Measurements from ENCODE around the gene CENPM. TPM values are rescaled to one million over a fixed set of nuclear protein-coding genes. Genes with fewer than 3 reads are reported as not detected.

The CENPM gene
- total and polyA plus RNA-seq, 9 of the 15 experiments (the other 6 are each of a cell fraction or from before 2014, with no cell fraction given): 11.3 to 67.7 (median 32.3) TPM

- TF ChIP-seq MYBL2 (IDR thresholded peaks at IDR 0.05; ENCODE audit: low read depth) (peak; percentile 93), MYBL2 (CRISPR knock-in tag; IDR thresholded peaks at IDR 0.05; ENCODE audit: borderline replicate concordance) (no peak), TAL1 (IDR thresholded peaks at IDR 0.05) (no peak), CEBPB (tag; IDR thresholded peaks at IDR 0.05) (no peak), ZBTB1 (CRISPR knock-in tag; IDR thresholded peaks at IDR 0.05; ENCODE audit: borderline replicate concordance, low read depth) (peak; percentile 78), ATF6 (CRISPR knock-in tag; IDR thresholded peaks at IDR 0.05) (peak; percentile 20; the same call in 1 of the 2 replicates), ZMIZ1 (IDR thresholded peaks at IDR 0.05; ENCODE audit: low read depth in 2 of 2, low read length in 2 of 2) (no peak), ZNF696 (CRISPR knock-in tag; conservative IDR thresholded peaks at IDR 0.05) (no peak), FOXK1 (CRISPR knock-in tag; IDR thresholded peaks at IDR 0.05; ENCODE audit: borderline replicate concordance) (no peak), RNF2 (IDR thresholded peaks at IDR 0.05) (peak; percentile 53; the same call in 1 of the 2 replicates), ATF4 (CRISPR knock-in tag; IDR thresholded peaks at IDR 0.05) (no peak), TCF3 (CRISPR knock-in tag; IDR thresholded peaks at IDR 0.05) (no peak), STAG1 (CRISPR knock-in tag; IDR thresholded peaks at IDR 0.05; ENCODE audit: borderline replicate concordance) (no peak), TAF7 (tag; IDR thresholded peaks at IDR 0.05) (peak; percentile 12; the same call in 1 of the 2 replicates), DPF2 (IDR thresholded peaks at IDR 0.05) (peak; percentile 29; the same call in 1 of the 2 replicates), SNIP1 (IDR thresholded peaks at IDR 0.05; ENCODE audit: low read depth) (no peak), ZNF174 (CRISPR knock-in tag; IDR thresholded peaks at IDR 0.05) (no peak)
- TF ChIP-seq, protein P1, sequence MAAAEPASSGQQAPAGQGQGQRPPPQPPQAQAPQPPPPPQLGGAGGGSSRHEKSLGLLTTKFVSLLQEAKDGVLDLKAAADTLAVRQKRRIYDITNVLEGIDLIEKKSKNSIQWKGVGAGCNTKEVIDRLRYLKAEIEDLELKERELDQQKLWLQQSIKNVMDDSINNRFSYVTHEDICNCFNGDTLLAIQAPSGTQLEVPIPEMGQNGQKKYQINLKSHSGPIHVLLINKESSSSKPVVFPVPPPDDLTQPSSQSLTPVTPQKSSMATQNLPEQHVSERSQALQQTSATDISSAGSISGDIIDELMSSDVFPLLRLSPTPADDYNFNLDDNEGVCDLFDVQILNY (CRISPR knock-in tag; IDR thresholded peaks at IDR 0.05): peak; percentile 82; the same call in 1 of the 2 replicates
- TF ChIP-seq, protein P2, sequence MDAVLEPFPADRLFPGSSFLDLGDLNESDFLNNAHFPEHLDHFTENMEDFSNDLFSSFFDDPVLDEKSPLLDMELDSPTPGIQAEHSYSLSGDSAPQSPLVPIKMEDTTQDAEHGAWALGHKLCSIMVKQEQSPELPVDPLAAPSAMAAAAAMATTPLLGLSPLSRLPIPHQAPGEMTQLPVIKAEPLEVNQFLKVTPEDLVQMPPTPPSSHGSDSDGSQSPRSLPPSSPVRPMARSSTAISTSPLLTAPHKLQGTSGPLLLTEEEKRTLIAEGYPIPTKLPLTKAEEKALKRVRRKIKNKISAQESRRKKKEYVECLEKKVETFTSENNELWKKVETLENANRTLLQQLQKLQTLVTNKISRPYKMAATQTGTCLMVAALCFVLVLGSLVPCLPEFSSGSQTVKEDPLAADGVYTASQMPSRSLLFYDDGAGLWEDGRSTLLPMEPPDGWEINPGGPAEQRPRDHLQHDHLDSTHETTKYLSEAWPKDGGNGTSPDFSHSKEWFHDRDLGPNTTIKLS (IDR thresholded peaks at IDR 0.05; ENCODE audit: borderline replicate concordance, low read depth): peak; percentile 41; the same call in 1 of the 2 replicates
Measured at GRCh38 chr22:41946629-41947423, at the start of gene CENPM (continued).

Measured in K562 (cell line).